Measurements from ENCODE around the gene YJEFN3. TPM values are rescaled to one million over a fixed set of nuclear protein-coding genes. Genes with fewer than 3 reads are reported as not detected.

The YJEFN3 gene
- total RNA-seq, 1 experiment from 2014 or later, result 25.3 TPM

- Histone ChIP-seq H3K4me3 (replicated peaks in 1 of 2; ENCODE audit: low read depth in 1 of 2, low read length in 2 of 2) (no peak overlapping the region), H3K79me2 (ENCODE audit: insufficient read depth, low read length) (peaks cover 13% of the 10 kb centered on the region), H3K27ac (ENCODE audit: low read depth, low read length) (no peak overlapping the region), H3K9me2 (ENCODE audit: insufficient read depth) (no peaks in the 10 kb centered on the region), H4K20me1 (ENCODE audit: insufficient read depth) (no peaks in the 10 kb centered on the region), H3K27me3 (ENCODE audit: insufficient read depth, low read length) (no peaks in the 10 kb centered on the region), H3K4me1 (ENCODE audit: control insufficient read depth in 1 of 2, insufficient read depth in 2 of 2, low read length in 2 of 2) (no peaks in the 10 kb centered on the region; a peak in 1 of 4 replicates), H2AFZ (ENCODE audit: low read depth, low read length, poor library complexity, severe bottlenecking) (no peak overlapping the region), H3K4me2 (ENCODE audit: low read length) (no peak overlapping the region), H3K9me3 (ENCODE audit: control insufficient read depth in 1 of 2, insufficient read depth in 1 of 2, low read depth in 1 of 2, low read length in 2 of 2) (no peaks in the 10 kb centered on the region), H3K9ac (ENCODE audit: low read length) (no peak overlapping the region), H3K36me3 (ENCODE audit: control insufficient read depth in 1 of 2, insufficient read depth in 2 of 2, low read length in 2 of 2) (peaks cover 0 to 2% of the 10 kb centered on the region in 2 experiments; a peak in 2 of 4 replicates)
- ChIA-PET POLR2A (no interaction called here), CTCF (interaction anchor here (0.8 to 4.8 kb wide), 5 partner anchors 23 to 114 kb away, joined by 3 to 22 read pairs (median 6); partner anchors contain the start of gene GMIP), RAD21 (ENCODE audit: low non-redundant PET in 1 of 2, low total read pairs in 2 of 2, uncharacterized antibody in 2 of 2, unreplicated experiment in 2 of 2) (interaction anchor here in 1 of 2 experiments (0.6 kb wide), 1 partner anchor 111 kb away, joined by 3 read pairs; no protein-coding TSS in a partner anchor)
- no TSS peak for BruUV-seq (replicated peaks)
- DNase-seq (ENCODE audit: low read depth, low spot score), result no peak
- TF ChIP-seq MAX (IDR thresholded peaks at IDR 0.05) (no peak), TCF7L2 (IDR thresholded peaks at IDR 0.05; ENCODE audit: borderline replicate concordance, extremely low read depth, insufficient read depth, insufficient read length) (no peak)
- ATAC-seq, result no peak
- intact Hi-C loops (cut with micrococcal nuclease), result no loop called here
Observed at GRCh38 chr19:19529783-19530422, 1.2 kb downstream of the YJEFN3 start.

- no peak for TF ChIP-seq SIN3A (IDR thresholded peaks at IDR 0.05; ENCODE audit: low read depth)
- TF ChIP-seq CTCF (IDR thresholded peaks at IDR 0.05 in 2 of 3, conservative IDR thresholded peaks at IDR 0.05 in 1 of 3; ENCODE audit: borderline replicate concordance in 1 of 3, insufficient read depth in 1 of 3, low read depth in 2 of 3, low read length in 2 of 3), result 0 out of 6 replicates have a peak, but pooled peaks of 1 of the 3 experiments have one; percentile 1
- TF ChIP-seq ZNF274 (IDR thresholded peaks at IDR 0.05; ENCODE audit: low read depth, low read length), result no peak
- Histone ChIP-seq H3K4me3 (replicated peaks in 1 of 2; ENCODE audit: low read depth in 1 of 2, low read length in 2 of 2) (no peak overlapping the region), H3K36me3 (ENCODE audit: control insufficient read depth in 1 of 2, insufficient read depth in 2 of 2, low read length in 2 of 2) (peaks cover 0 to 2% of the 10 kb centered on the region in 2 experiments; a peak in 2 of 4 replicates), H3K27ac (ENCODE audit: low read depth, low read length) (no peak overlapping the region), H3K9ac (ENCODE audit: low read length) (no peak overlapping the region), H3K4me2 (ENCODE audit: low read length) (no peak overlapping the region), H3K4me1 (ENCODE audit: control insufficient read depth in 1 of 2, insufficient read depth in 2 of 2, low read length in 2 of 2) (no peaks in the 10 kb centered on the region; a peak in 1 of 4 replicates), H2AFZ (ENCODE audit: low read depth, low read length, poor library complexity, severe bottlenecking) (no peak overlapping the region), H3K9me2 (ENCODE audit: insufficient read depth) (no peaks in the 10 kb centered on the region), H3K27me3 (ENCODE audit: insufficient read depth, low read length) (no peaks in the 10 kb centered on the region), H3K9me3 (ENCODE audit: control insufficient read depth in 1 of 2, insufficient read depth in 1 of 2, low read depth in 1 of 2, low read length in 2 of 2) (no peaks in the 10 kb centered on the region), H3K79me2 (ENCODE audit: insufficient read depth, low read length) (peaks cover 8% of the 10 kb centered on the region), H4K20me1 (ENCODE audit: insufficient read depth) (no peaks in the 10 kb centered on the region)
- CTCF ChIA-PET, result interaction anchor here (0.8 to 4.8 kb wide), 5 partner anchors 22 to 114 kb away, joined by 3 to 22 read pairs (median 6); partner anchors contain the start of gene GMIP
- no TSS peak for BruUV-seq (replicated peaks)
- ATAC-seq (no peak), DNase-seq (ENCODE audit: low read depth, low spot score) (no peak)
- RAD21 ChIA-PET (ENCODE audit: low non-redundant PET in 1 of 2, low total read pairs in 2 of 2, uncharacterized antibody in 2 of 2, unreplicated experiment in 2 of 2), result no interaction called here
- intact Hi-C loops (cut with micrococcal nuclease), result no loop called here
- POLR2A ChIA-PET, result no interaction called here
Observed at GRCh38 chr19:19530423-19530804, 1.7 kb downstream of the YJEFN3 start.
